HEK293 (cell line): ENCODE data around the gene DNHD1.

Experiments
- CTCF ChIA-PET: fragments of 350-600 bp; formaldehyde crosslinking; extraction: SDS; loops from one replicate; lab custom pipeline; 2021; ENCODE audit warnings: antibody characterized with exemption; lab: Yijun Ruan, JAX
- POLR2A ChIA-PET: fragments of 300-600 bp; formaldehyde crosslinking; extraction: SDS; loops from one replicate; lab custom pipeline; 2020; ENCODE audit warnings: antibody characterized with exemption, inconsistent platforms; lab: Yijun Ruan, JAX
- H3K27ac ChIP-seq: fragments of 200-500 bp; sonication (Bioruptor generic); 2 replicates; pipeline ENCODE4 v1.5.1; 2014; ENCODE audit warnings: low read depth, low read length, control low read depth, inconsistent platforms; ENCODE audit errors: extremely low read depth
- H3K36me3 ChIP-seq, 2 experiments: fragments of 200-500 bp in 1 of 2; sonication (Bioruptor generic) in 1 of 2; 1 replicate in 1 of 2; 2 replicates in 1 of 2; pipeline ENCODE4 v1.5.1; 2014 to 2017; ENCODE audit warnings: inconsistent platforms in 2 of 2, low read length in 2 of 2; ENCODE audit not compliant: control insufficient read depth in 2 of 2, insufficient read depth in 1 of 2
- H3K4me1 ChIP-seq: fragments of 200-500 bp; sonication (Bioruptor generic); 2 replicates; pipeline ENCODE4 v1.5.1; 2014; ENCODE audit warnings: mild to moderate bottlenecking, low read length, inconsistent platforms; ENCODE audit not compliant: control insufficient read depth, insufficient read depth
- H3K4me3 ChIP-seq: 2 replicates; pipeline ENCODE4 v1.5.1; 2011; ENCODE audit warnings: low read depth, mild to moderate bottlenecking, control low read depth, low read length, moderate library complexity
- H3K9me3 ChIP-seq: fragments of 200-500 bp; sonication (Bioruptor generic); 2 replicates; pipeline ENCODE4 v1.5.1; 2014; ENCODE audit warnings: low read depth, low read length, inconsistent platforms; ENCODE audit not compliant: control insufficient read depth, insufficient read depth
- AEBP2 ChIP-seq: fragments of 450-650 bp; formaldehyde crosslinking; IDR thresholded peaks from 2 replicates; pipeline ENCODE4 v1.5.1; 2016; ENCODE audit warnings: missing biosample characterization, missing genetic modification characterization, borderline replicate concordance
- BCL6B ChIP-seq: fragments of 450-650 bp; formaldehyde crosslinking; IDR thresholded peaks from 2 replicates; pipeline ENCODE4 v1.5.1; 2017; ENCODE audit warnings: missing biosample characterization, missing genetic modification characterization
- GLI2 ChIP-seq: fragments of 450-650 bp; formaldehyde crosslinking; IDR thresholded peaks from 2 replicates; pipeline ENCODE4; 2017; ENCODE audit warnings: missing biosample characterization, missing genetic modification characterization, low read depth, borderline replicate concordance
- KLF9 ChIP-seq: fragments of 450-650 bp; formaldehyde crosslinking; IDR thresholded peaks from 2 replicates; pipeline ENCODE4 v1.5.1; 2016; ENCODE audit warnings: missing biosample characterization, missing genetic modification characterization, low read depth
- PRDM1 ChIP-seq: fragments of 450-650 bp; formaldehyde crosslinking; IDR thresholded peaks from 2 replicates; pipeline ENCODE4; 2016; ENCODE audit warnings: missing biosample characterization, missing genetic modification characterization
- SETDB1 ChIP-seq: IDR thresholded peaks from one replicate; pipeline ENCODE4 v1.6.1; 2017; ENCODE audit warnings: mild to moderate bottlenecking, low read length, moderate library complexity, mixed read lengths; ENCODE audit not compliant: insufficient read length
- ZBTB20 ChIP-seq: fragments of 450-650 bp; formaldehyde crosslinking; IDR thresholded peaks from 2 replicates; pipeline ENCODE4 v1.5.1; 2016; ENCODE audit warnings: missing biosample characterization, missing genetic modification characterization
- ZNF157 ChIP-seq: fragments of 450-650 bp; formaldehyde crosslinking; IDR thresholded peaks from 2 replicates; pipeline ENCODE4 v1.5.1; 2016; ENCODE audit warnings: missing biosample characterization, missing genetic modification characterization
- ZNF169 ChIP-seq: fragments of 450-650 bp; formaldehyde crosslinking; IDR thresholded peaks from 2 replicates; pipeline ENCODE4 v1.5.1; 2016; ENCODE audit warnings: missing biosample characterization, missing genetic modification characterization
- ZNF19 ChIP-seq: fragments of 450-650 bp; formaldehyde crosslinking; IDR thresholded peaks from 2 replicates; pipeline ENCODE4; 2016; ENCODE audit warnings: missing biosample characterization, missing genetic modification characterization, low read depth
- ZNF223 ChIP-seq: fragments of 450-650 bp; formaldehyde crosslinking; IDR thresholded peaks from 2 replicates; pipeline ENCODE4 v1.5.1; 2016; ENCODE audit warnings: missing biosample characterization, missing genetic modification characterization
- ZNF518A ChIP-seq: fragments of 450-650 bp; formaldehyde crosslinking; conservative IDR thresholded peaks from 2 replicates; pipeline ENCODE4 v1.5.1; 2016; ENCODE audit warnings: low read depth, missing biosample characterization, missing genetic modification characterization
- ZNF544 ChIP-seq: fragments of 450-650 bp; formaldehyde crosslinking; IDR thresholded peaks from 2 replicates; pipeline ENCODE4 v1.5.0; 2017; ENCODE audit warnings: missing biosample characterization, missing genetic modification characterization
- ZNF600 ChIP-seq: fragments of 450-650 bp; formaldehyde crosslinking; IDR thresholded peaks from 2 replicates; pipeline ENCODE4 v1.5.1; 2016; ENCODE audit warnings: missing biosample characterization, missing genetic modification characterization
- ZNF664 ChIP-seq: fragments of 450-650 bp; formaldehyde crosslinking; IDR thresholded peaks from 2 replicates; pipeline ENCODE4 v1.5.1; 2016; ENCODE audit warnings: missing biosample characterization, missing genetic modification characterization
- ZNF677 ChIP-seq: fragments of 450-650 bp; IDR thresholded peaks from 2 replicates; pipeline ENCODE4 v1.5.0; 2018; ENCODE audit warnings: missing biosample characterization, mild to moderate bottlenecking, missing genetic modification characterization, moderate library complexity
- TF ChIP-seq, protein P1 (sequence below): fragments of 450-650 bp; formaldehyde crosslinking; optimal IDR thresholded peaks from 2 replicates; pipeline ENCODE3; 2016; ENCODE audit warnings: missing biosample characterization, mild to moderate bottlenecking, missing genetic modification characterization

Gene DNHD1

GRCh38 chr11:6504166-6504565, 7.1 kb downstream of the DNHD1 start:
- Histone ChIP-seq H3K4me3 (no peak overlapping the region), H3K4me1 (no peaks in the 10 kb centered on the region), H3K9me3 (no peaks in the 10 kb centered on the region)
- ChIA-PET CTCF (interaction anchor here (0.9 to 8.4 kb wide), 9 partner anchors 9 to 126 kb away, joined by 3 to 130 read pairs (median 8); partner anchors contain the start of gene HPX), POLR2A (no interaction called here)
- TF ChIP-seq ZNF677 (tag by site-specific recombination) (no peak), AEBP2 (tag by site-specific recombination) (no peak), ZNF518A (tag by site-specific recombination) (no peak), SETDB1 (no peak), ZNF223 (no peak), KLF9 (tag by site-specific recombination) (no peak), ZBTB20 (tag by site-specific recombination) (no peak), ZNF544 (no peak), ZNF600 (no peak), ZNF664 (tag by site-specific recombination) (no peak), ZNF157 (tag by site-specific recombination) (no peak), ZNF19 (tag by site-specific recombination) (no peak), BCL6B (tag by site-specific recombination) (no peak), PRDM1 (tag by site-specific recombination) (no peak), GLI2 (tag by site-specific recombination) (no peak), ZNF169 (tag by site-specific recombination) (no peak)
- TF ChIP-seq, protein P1, sequence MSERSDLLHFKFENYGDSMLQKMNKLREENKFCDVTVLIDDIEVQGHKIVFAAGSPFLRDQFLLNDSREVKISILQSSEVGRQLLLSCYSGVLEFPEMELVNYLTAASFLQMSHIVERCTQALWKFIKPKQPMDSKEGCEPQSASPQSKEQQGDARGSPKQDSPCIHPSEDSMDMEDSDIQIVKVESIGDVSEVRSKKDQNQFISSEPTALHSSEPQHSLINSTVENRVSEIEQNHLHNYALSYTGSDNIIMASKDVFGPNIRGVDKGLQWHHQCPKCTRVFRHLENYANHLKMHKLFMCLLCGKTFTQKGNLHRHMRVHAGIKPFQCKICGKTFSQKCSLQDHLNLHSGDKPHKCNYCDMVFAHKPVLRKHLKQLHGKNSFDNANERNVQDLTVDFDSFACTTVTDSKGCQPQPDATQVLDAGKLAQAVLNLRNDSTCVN (tag by site-specific recombination): no peak
- TF ChIP-seq, all 188 proteins: peak for 0
- peaks cover 0 to 14% of the 10 kb centered on the region in 2 experiments; a peak in 1 of 3 replicates for H3K36me3 ChIP-seq
- no peak overlapping the region for H3K27ac ChIP-seq
